NOMO-1 treated with DMSO at 0.1 percent for 48 hours (cell line): ENCODE results near the gene TTC17.
"Not testable (repeated sequence)": the region's sequence is repeated elsewhere in the genome, so short reads cannot be mapped to it uniquely, and the experiment has no call there.

Experiments
- DNase-seq: peaks from one replicate; lab custom pipeline; 2025; ENCODE audit not compliant: unreplicated experiment; lab: John Stamatoyannopoulos, UW

Gene TTC17

GRCh38 chr11:43381802-43382201, 23.1 kb downstream of the TTC17 start:
- no peak for DNase-seq

DNA sequence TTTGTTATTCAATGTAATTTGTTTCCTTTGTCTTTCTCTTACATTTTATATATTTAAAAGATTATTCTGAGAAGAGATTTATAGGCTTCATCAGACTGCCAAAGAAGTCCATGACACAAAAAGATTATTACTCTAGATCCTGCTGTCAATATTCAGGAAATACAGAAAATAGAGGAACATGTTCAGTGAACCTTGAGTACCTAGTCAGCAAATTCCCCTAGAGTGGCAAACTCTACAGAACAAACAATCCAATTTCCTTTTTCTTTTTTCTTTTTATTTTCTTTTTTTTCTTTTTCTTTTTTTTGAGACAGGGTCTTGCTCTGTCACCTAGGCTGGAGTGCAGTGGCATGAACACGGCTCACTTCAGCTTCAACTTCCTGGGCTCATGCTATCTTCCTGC, 23.9 kb downstream of the TTC17 start:
- no peak for DNase-seq

DNA sequence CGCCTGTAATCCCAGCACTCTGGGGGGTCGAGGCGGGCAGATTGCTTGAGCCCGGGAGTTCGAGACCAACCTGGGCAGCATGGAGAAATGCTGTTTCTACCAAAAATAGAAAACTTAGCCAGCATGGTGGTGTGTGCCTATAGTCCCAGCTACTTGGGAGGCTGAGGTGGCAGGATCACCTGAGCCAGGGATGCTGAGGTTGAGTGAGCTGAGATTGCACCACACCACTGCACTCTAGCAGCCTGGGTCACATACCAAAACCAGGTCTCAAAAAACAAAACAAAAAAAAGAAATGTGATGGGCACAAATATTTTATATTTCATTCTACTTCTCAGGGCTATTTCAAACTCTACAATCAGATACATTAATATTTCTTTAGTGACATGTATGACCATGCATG, 25.7 kb downstream of the TTC17 start:
- no peak for DNase-seq

- DNase-seq = no peak
These were observed 34.0 kb downstream of the TTC17 start for GRCh38 chr11:43392713-43393112.

GRCh38 chr11:43393765-43394355, 35.1 kb downstream of the TTC17 start:
- no peak for DNase-seq

GRCh38 chr11:43396617-43397016, 37.9 kb downstream of the TTC17 start:
- no peak for DNase-seq

DNA sequence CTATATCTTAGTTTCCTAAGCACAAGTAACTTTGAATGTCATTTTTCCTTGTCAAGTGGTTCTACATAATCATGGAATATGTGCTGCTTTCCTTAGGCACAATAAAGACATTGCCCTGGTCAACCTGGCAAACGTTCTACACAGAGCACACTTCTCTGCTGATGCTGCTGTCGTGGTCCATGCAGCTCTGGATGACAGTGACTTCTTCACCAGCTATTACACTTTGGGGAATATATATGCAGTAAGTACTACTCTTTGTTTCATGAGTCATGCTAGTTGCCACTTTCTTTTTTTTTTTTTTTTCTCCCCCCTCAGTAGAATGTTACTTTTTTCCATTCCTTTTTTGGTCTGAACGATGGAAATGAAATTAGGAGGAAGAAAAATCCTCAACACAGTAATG, 38.5 kb downstream of the TTC17 start:
- no peak for DNase-seq

- DNase-seq = no peak
These were observed 41.4 kb downstream of the TTC17 start for GRCh38 chr11:43399983-43400630.

- DNase-seq = no peak
These were observed 42.5 kb downstream of the TTC17 start for GRCh38 chr11:43401252-43401651.

- not testable (repeated sequence) for DNase-seq
These were observed 43.1 kb downstream of the TTC17 start for GRCh38 chr11:43401811-43402210.

- no peak for DNase-seq
These were observed 44.9 kb downstream of the TTC17 start for GRCh38 chr11:43403357-43404231.

- no peak for DNase-seq
These were observed 45.7 kb downstream of the TTC17 start for GRCh38 chr11:43404406-43404805.

DNA sequence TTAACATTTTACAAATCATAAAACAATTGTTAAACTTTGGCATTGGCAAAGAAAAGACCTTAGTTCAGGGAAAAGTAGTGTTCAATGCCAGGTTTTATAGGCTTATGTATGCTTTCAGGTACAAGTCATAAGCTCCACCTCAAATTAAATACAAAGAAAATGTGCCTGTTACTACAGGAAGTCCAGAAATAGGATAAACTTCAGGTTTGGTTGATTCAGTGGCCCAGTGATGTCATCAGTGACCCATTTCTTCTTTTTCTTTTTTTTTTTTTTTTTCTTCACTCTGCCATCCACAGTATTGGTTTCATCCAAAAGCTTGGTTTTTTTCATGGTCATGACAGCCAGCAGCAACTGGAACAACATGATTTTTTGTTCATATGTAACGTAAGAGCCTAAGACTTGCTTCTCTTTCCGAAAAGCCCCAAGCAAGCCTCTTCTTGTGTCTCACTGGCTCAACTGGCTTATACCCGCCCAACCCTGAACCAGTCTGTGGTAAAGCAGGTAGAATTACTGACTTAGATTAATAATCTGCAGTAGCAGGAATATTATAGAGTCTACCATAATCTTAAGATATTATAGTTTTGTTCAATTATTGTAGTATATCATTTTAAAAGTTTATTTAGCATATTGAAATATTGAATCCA, 46.2 kb downstream of the TTC17 start:
- DNase-seq = no peak

DNA sequence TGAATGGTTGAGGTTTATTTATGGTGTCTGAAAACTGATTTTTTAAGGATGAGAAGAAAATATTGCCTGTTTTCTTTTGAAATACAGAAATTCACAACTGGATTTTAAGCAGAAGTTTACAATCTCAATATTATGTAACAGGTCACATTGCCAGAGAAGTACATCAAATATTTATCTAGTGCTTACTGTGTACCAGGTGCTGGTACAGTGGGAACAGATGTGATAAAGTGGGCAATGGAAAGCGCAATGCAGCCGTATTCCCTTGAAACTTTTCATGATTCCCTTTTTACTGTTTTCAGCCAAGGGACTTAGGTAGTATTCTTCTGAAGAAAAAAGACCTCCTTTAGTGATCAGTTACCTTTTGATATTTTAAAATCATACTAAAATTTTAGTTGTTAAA, 49.6 kb downstream of the TTC17 start:
- DNase-seq = no peak

DNA sequence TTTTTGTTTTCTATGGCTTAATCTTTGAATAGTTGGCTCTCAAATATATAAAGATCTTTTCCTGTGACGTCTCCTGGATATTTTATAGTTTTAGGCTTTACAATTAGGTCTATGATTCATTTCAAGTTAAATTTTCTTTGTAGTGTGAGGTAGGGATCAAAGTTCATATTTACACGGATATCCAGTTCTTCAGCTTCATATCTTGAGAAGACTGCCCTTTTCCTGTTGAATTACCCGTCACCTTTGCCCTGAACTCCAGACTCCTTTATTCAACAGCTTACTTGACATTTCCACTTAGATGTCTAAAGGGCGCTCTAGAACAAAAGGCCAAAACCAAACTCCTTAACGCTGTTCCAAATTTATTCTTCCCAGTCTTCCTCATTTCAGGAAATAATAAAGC, 51.7 kb downstream of the TTC17 start:
- no peak for DNase-seq

- no peak for DNase-seq
These were observed 59.5 kb downstream of the TTC17 start for GRCh38 chr11:43418197-43418596.

GRCh38 chr11:43419460-43419859, 60.7 kb downstream of the TTC17 start:
- DNase-seq = peak; percentile 34

GRCh38 chr11:43427971-43428370, 69.3 kb downstream of the TTC17 start:
- no peak for DNase-seq

GRCh38 chr11:43430916-43431315, 72.2 kb downstream of the TTC17 start:
- DNase-seq = not testable (repeated sequence)

GRCh38 chr11:43434893-43435292, 76.2 kb downstream of the TTC17 start:
- no peak for DNase-seq

DNA sequence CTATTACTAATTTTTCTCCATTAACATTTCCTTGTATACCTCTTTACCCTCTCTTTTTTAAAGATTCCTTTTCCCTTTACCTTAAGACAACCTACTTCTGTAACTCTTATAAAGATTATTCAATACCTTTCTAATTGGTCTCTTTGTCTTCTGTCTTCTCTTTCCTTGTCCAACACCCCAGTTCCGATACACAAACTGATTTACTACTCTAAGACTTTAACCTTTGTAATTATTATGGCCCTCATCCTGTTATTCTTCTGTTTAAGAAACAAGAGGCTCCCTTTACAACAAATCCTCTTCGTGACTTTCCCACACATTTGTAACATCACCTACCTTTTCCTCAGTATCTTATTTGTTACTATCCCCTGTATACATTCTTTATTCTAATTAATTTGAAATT, 81.8 kb downstream of the TTC17 start:
- no peak for DNase-seq

GRCh38 chr11:43443811-43444210, 85.1 kb downstream of the TTC17 start:
- DNase-seq = no peak
